ENCODE data around the gene XRCC6. TPM values are rescaled to one million over a fixed set of nuclear protein-coding genes. Genes with fewer than 3 reads are reported as not detected.

XRCC6 gene
- total RNA-seq, 1 donor from 2014 or later, result 297 TPM

DNA sequence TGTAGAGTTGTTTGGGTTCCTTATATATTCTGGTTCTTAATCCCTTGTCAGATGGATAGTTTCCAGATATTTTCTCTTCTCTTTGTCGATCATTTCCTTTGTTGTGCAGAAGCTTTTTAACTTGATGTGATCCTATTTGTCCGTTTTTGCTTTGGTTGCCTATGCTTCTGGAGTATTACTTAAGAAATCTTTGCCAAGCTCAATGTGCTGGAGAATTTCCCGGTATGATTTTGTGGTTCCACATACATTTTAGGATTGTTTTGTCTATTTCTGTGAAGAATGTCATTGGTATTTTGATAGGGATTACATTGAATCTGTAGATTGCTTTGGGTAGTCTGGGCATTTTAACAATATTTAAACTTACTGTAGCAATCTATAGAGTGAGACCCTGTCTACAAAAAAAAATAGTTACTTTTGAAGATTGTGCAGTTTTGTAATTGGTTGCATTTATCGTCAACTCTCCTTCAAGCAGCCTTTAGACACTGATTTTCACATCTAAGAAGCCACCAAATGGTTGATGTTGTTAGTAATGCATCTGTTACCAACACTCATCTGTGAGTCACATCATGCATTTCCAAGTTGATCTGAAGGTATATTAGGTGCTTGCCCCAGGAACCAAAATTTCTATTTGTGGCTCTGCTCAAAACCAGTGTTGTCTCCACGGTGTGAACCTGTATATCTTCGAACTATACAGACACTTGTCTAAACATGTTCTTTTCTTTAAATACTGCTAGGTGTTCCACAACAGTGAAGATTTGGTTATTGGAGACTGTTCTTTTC is 21.4 kb downstream of the XRCC6 start:
- TF ChIP-seq, protein P1, sequence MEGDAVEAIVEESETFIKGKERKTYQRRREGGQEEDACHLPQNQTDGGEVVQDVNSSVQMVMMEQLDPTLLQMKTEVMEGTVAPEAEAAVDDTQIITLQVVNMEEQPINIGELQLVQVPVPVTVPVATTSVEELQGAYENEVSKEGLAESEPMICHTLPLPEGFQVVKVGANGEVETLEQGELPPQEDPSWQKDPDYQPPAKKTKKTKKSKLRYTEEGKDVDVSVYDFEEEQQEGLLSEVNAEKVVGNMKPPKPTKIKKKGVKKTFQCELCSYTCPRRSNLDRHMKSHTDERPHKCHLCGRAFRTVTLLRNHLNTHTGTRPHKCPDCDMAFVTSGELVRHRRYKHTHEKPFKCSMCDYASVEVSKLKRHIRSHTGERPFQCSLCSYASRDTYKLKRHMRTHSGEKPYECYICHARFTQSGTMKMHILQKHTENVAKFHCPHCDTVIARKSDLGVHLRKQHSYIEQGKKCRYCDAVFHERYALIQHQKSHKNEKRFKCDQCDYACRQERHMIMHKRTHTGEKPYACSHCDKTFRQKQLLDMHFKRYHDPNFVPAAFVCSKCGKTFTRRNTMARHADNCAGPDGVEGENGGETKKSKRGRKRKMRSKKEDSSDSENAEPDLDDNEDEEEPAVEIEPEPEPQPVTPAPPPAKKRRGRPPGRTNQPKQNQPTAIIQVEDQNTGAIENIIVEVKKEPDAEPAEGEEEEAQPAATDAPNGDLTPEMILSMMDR (IDR thresholded peaks at IDR 0.05), result no peak
- CTCF ChIA-PET, result no interaction called here
- intact Hi-C loops (cut with micrococcal nuclease), result no loop called here
- Mint-ChIP-seq H3K27ac (no peak overlapping the region), H3K4me3 (no peak overlapping the region), H3K9me3 (no peaks in the 10 kb centered on the region), H3K27me3 (no peaks in the 10 kb centered on the region), H3K4me1 (no peaks in the 10 kb centered on the region), H3K36me3 (ENCODE audit: low read depth) (peaks cover 75% of the 10 kb centered on the region)
- ATAC-seq (ENCODE audit: low read depth) (no peak), DNase-seq (no peak)
- POLR2A ChIA-PET, result interaction anchor here (0.6 kb wide), 1 partner anchor 46 kb away, joined by 6 read pairs; the partner anchor contains the start of gene SNU13

DNA sequence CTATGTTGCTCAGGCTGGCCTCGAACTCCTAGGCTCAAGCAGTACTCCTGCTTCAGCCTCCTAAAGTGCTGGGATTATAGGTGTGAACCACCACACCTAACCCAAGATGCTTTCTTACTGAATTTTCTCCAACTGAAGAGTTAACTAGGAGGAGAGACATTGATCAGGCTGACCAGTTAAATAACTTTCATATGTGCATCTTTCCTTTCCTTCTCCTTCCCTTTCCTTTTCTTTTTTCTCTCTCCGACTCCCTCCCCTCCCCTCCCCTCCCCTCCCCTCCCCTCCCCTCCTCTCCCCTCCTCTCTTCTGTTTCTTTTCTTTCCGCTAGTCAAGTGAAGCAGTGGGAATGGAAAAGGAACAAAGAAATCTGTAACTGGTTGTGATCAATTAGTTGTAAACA is 26.7 kb downstream of the XRCC6 start:
- intact Hi-C loops (cut with micrococcal nuclease), result no loop called here
- Mint-ChIP-seq H3K27me3 (no peaks in the 10 kb centered on the region), H3K4me3 (no peak overlapping the region), H3K36me3 (ENCODE audit: low read depth) (peaks cover 70% of the 10 kb centered on the region), H3K27ac (no peak overlapping the region), H3K4me1 (peaks cover 8% of the 10 kb centered on the region), H3K9me3 (no peaks in the 10 kb centered on the region)
- TF ChIP-seq, protein P1 (IDR thresholded peaks at IDR 0.05), result no peak
- ATAC-seq (ENCODE audit: low read depth), result no peak
- CTCF ChIA-PET, result no interaction called here
- DNase-seq, result no peak
- POLR2A ChIA-PET, result interaction anchor here (0.6 kb wide), 1 partner anchor 179 kb away, joined by 4 read pairs; the partner anchor contains the start of gene PHF5A

DNA sequence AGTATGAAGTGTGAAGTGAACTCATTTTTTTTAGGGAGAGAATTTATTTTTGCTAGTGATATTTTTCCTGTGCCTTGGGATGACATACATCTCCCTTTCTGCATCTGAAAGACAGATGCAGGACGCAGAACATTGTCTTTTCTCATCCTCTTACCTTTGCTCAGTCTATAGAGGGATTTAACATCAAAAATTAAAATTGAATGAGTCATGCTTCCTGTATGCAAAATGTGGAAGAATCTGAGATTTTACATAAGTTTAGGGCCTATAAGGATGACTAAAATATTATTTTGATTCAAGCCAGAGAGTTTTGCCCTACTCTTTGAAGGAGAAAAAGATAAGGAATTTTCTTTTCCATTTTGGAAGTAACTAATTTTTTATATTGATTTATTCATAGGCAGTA is 27.3 kb downstream of the XRCC6 start:
- Mint-ChIP-seq H3K27me3 (no peaks in the 10 kb centered on the region), H3K4me1 (peaks cover 8% of the 10 kb centered on the region), H3K36me3 (ENCODE audit: low read depth) (peaks cover 69% of the 10 kb centered on the region), H3K4me3 (no peak overlapping the region), H3K9me3 (no peaks in the 10 kb centered on the region), H3K27ac (no peak overlapping the region)
- TF ChIP-seq, protein P1 (IDR thresholded peaks at IDR 0.05), result no peak
- DNase-seq (no peak), ATAC-seq (ENCODE audit: low read depth) (peak; percentile 47)
- intact Hi-C loops (cut with micrococcal nuclease), result no loop called here
- CTCF ChIA-PET, result no interaction called here
- POLR2A ChIA-PET, result interaction anchor here (0.6 kb wide), 1 partner anchor 180 kb away, joined by 4 read pairs; the partner anchor contains the start of gene PHF5A

DNA sequence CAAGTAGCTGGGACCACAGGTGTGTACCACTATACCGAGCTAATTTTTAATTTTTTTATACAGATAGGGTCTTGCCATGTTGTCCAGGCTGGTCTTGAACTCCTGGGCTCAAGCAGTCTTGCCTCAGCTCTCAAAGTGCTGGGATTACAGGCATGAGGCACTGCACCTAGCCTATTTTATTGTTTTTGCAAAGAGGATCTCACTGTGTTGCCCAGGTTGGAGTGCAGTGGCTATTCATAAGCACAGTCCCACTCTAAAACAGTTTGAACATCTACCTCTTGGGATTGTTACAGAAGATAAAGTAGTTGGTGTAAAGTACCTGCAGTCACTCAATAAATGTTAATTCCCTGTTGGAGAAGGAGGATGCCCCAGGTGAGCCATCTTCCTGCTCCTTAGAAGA is 29.1 kb downstream of the XRCC6 start:
- Mint-ChIP-seq H3K4me3 (no peak overlapping the region), H3K27me3 (no peaks in the 10 kb centered on the region), H3K36me3 (ENCODE audit: low read depth) (peaks cover 77% of the 10 kb centered on the region), H3K9me3 (no peaks in the 10 kb centered on the region), H3K27ac (no peak overlapping the region), H3K4me1 (peaks cover 8% of the 10 kb centered on the region)
- ChIA-PET CTCF (no interaction called here), POLR2A (no interaction called here)
- ATAC-seq (ENCODE audit: low read depth) (no peak), DNase-seq (no peak)
- TF ChIP-seq, protein P1 (IDR thresholded peaks at IDR 0.05), result no peak
- intact Hi-C loops (cut with micrococcal nuclease), result no loop called here

DNA sequence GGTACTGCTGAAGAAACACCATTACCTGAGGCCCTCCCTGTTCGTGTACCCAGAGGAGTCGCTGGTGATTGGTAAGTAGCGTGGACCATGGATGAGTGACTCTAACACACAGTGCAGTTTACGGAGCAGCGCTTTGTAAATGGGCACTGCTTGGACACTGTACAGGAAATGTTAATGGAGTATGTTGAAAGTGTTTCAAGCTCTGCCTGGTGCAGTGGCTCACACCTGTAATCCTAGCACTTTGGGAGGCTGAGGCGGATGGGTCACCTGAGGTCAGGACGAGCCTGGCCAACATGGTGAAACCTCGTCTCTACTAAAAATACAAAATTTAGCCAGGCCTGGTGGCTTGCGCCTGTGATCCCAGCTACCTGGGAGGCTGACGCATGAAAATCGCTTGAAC is 29.7 kb downstream of the XRCC6 start:
- H3K27ac Mint-ChIP-seq, result no peak overlapping the region
- intact Hi-C loops (cut with micrococcal nuclease), result no loop called here
- ChIA-PET CTCF (no interaction called here), POLR2A (no interaction called here)
- peaks cover 77% of the 10 kb centered on the region for H3K36me3 Mint-ChIP-seq (ENCODE audit: low read depth)
- H3K9me3 Mint-ChIP-seq, result no peaks in the 10 kb centered on the region
- H3K4me3 Mint-ChIP-seq, result no peak overlapping the region
- peaks cover 8% of the 10 kb centered on the region for H3K4me1 Mint-ChIP-seq
- no peaks in the 10 kb centered on the region for H3K27me3 Mint-ChIP-seq
- DNase-seq (no peak), ATAC-seq (ENCODE audit: low read depth) (no peak)
- TF ChIP-seq, protein P1 (IDR thresholded peaks at IDR 0.05), result no peak

Measured in activated B cell treated with CpG ODN at 0.5 μM for 24 hours (primary cell).